ENCODE data around the gene CHI3L2.

CHI3L2 gene

GRCh38 chr1:111199881-111200801 is 27.4 kb upstream of the CHI3L2 start, which contains the start of gene DENND2D:
Gene DENND2D (minus strand): TSS chr1:111200646. CDS start chr1:111200459, 187 bp downstream.
- TF ChIP-seq CTCF (IDR thresholded peaks at IDR 0.05; ENCODE audit: low read depth, low read length, missing control alignments), result no peak
- Histone ChIP-seq H3K27ac (no peak within 1 kb of the TSS), H3K4me3 (ENCODE audit: low read depth, low read length) (no peak within 1 kb of the TSS), H3K27me3 (replicated peaks) (peaks cover 11% of the 10 kb centered on the region), H3K36me3 (replicated peaks) (no peaks in the 10 kb centered on the region)
- no peak for DNase-seq
- in situ Hi-C loops (cut with HindIII; ENCODE audit: low pct_ligation_motif_present, low sequenced_read_pairs), result loop anchor here (25.0 kb wide), 1 partner anchor 212 kb away; no protein-coding TSS in a partner anchor

GRCh38 chr1:111200802-111201161 is 26.7 kb upstream of the CHI3L2 start:
- in situ Hi-C loops (cut with HindIII; ENCODE audit: low pct_ligation_motif_present, low sequenced_read_pairs), result loop anchor here (25.0 kb wide), 1 partner anchor 212 kb away; no protein-coding TSS in a partner anchor
- no peak for DNase-seq
- no peak overlapping the region for H3K27ac ChIP-seq

GRCh38 chr1:111201275-111202090 is 26.0 kb upstream of the CHI3L2 start:
- H3K36me3 ChIP-seq (replicated peaks), result no peaks in the 10 kb centered on the region
- DNase-seq, result no peak
- H3K27me3 ChIP-seq (replicated peaks), result peaks cover 12% of the 10 kb centered on the region
- H3K4me3 ChIP-seq (ENCODE audit: low read depth, low read length), result no peak overlapping the region
- TF ChIP-seq CTCF (IDR thresholded peaks at IDR 0.05; ENCODE audit: low read depth, low read length, missing control alignments), result no peak
- no peak overlapping the region for H3K27ac ChIP-seq
- in situ Hi-C loops (cut with HindIII; ENCODE audit: low pct_ligation_motif_present, low sequenced_read_pairs), result loop anchor here (25.0 kb wide), 1 partner anchor 211 kb away; no protein-coding TSS in a partner anchor

More at GRCh38 chr1:111200802-111201161, 26.7 kb upstream of the CHI3L2 start:
- Histone ChIP-seq H3K36me3 (replicated peaks) (no peaks in the 10 kb centered on the region), H3K27me3 (replicated peaks) (peaks cover 12% of the 10 kb centered on the region), H3K4me3 (ENCODE audit: low read depth, low read length) (no peak overlapping the region)
- no peak for TF ChIP-seq CTCF (IDR thresholded peaks at IDR 0.05; ENCODE audit: low read depth, low read length, missing control alignments)

GRCh38 chr1:111202366-111202706 is 25.2 kb upstream of the CHI3L2 start:
- peaks cover 12% of the 10 kb centered on the region for H3K27me3 ChIP-seq (replicated peaks)
- no peak overlapping the region for H3K27ac ChIP-seq
- TF ChIP-seq CTCF (IDR thresholded peaks at IDR 0.05; ENCODE audit: low read depth, low read length, missing control alignments), result no peak
- no peak overlapping the region for H3K4me3 ChIP-seq (ENCODE audit: low read depth, low read length)
- no peak for DNase-seq
- in situ Hi-C loops (cut with HindIII; ENCODE audit: low pct_ligation_motif_present, low sequenced_read_pairs), result loop anchor here (25.0 kb wide), 1 partner anchor 210 kb away; no protein-coding TSS in a partner anchor
- no peaks in the 10 kb centered on the region for H3K36me3 ChIP-seq (replicated peaks)

- no peaks in the 10 kb centered on the region for H3K36me3 ChIP-seq (replicated peaks)
- peak overlapping the region; percentile 53 for H3K4me3 ChIP-seq (ENCODE audit: low read depth, low read length)
- no peak for TF ChIP-seq CTCF (IDR thresholded peaks at IDR 0.05; ENCODE audit: low read depth, low read length, missing control alignments)
- no peak overlapping the region for H3K27ac ChIP-seq
- H3K27me3 ChIP-seq (replicated peaks), result peaks cover 12% of the 10 kb centered on the region
- DNase-seq, result no peak
- in situ Hi-C loops (cut with HindIII; ENCODE audit: low pct_ligation_motif_present, low sequenced_read_pairs), result loop anchor here (25.0 kb wide), 1 partner anchor 209 kb away; no protein-coding TSS in a partner anchor
These were observed 24.5 kb upstream of the CHI3L2 start for GRCh38 chr1:111202707-111203623.
